ENCODE data around the gene PHACTR3. TPM values are rescaled to one million over a fixed set of nuclear protein-coding genes. Genes with fewer than 3 reads are reported as not detected.

PHACTR3 gene
- total RNA-seq, 3 donors from 2014 or later, result 0.41 to 3.4 (median 1.1) TPM

DNA sequence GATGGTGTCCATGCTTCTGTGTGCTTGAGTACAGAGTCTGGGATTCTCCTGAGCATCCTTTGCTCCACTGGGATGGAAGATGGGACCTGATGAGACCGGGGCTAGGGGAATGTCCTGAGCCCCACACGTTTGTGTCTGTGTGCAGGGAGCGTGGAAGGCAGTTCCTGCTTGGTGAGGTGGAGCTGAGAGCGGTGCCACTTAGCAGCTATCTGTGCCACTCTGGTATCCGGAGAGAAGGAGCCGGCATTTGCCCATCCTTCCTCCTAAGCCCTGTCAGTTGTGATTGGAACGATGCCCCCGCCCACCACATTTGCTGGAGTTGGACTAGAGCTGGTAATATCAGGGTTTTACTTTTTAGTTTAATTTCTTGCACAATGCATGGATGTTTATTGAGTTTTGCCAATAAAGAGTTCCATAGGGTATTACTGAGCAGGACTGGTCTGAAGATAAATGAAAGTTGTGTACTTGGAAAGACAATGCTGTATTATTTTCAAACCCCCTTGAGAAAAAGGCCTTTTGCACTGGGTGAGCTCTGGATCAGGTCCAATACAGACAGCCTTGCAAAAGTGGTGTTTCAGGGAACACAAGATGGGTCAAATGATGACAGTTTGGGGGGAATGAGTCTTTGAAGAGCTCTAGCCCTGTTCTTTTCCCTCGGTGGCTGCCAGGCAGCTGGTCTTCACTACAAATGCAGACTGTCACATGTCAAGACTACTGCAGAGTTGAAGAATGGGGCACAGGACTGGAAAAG lies 198.3 kb downstream of the PHACTR3 start:
- H3K4me1 ChIP-seq (ENCODE audit: low read depth), result no peaks in the 10 kb centered on the region
- DNase-seq, result no peak

DNA sequence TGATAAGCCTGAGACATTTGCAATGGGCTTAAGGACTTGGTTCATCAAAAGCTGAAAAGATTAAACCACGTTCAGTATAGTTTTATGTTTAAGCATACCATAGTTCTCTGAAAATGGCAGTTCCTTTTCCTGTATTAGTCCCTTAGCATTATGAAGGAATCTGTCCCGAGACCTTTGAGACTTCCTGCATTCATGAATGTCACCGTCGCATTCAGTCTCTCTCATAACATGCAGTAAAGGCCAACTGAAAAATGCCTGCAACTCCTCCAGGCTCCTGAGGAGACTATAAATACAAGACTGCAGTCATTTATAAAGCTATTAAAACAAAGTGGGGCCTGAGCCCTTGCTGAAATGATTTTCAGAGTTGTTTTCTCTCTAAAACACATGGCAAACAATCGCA lies 200.0 kb downstream of the PHACTR3 start:
- Histone ChIP-seq H3K9me3 (peaks cover 6% of the 10 kb centered on the region), H3K4me1 (ENCODE audit: low read depth) (no peaks in the 10 kb centered on the region), H3K36me3 (ENCODE audit: low read depth) (no peaks in the 10 kb centered on the region), H3K4me3 (no peak overlapping the region)
- intact Hi-C loops (cut with DNase I, micrococcal nuclease), result no loop called here
- ATAC-seq (peak; percentile 52), DNase-seq (no peak)
- no peak for TF ChIP-seq CTCF (IDR thresholded peaks at IDR 0.05)

More for the DNA sequence above, 198.3 kb downstream of the PHACTR3 start:
- intact Hi-C loops (cut with DNase I, micrococcal nuclease), result no loop called here
- H3K4me3 ChIP-seq, result no peak overlapping the region
- no peak for ATAC-seq
- H3K9me3 ChIP-seq, result peaks cover 6% of the 10 kb centered on the region
- no peak for TF ChIP-seq CTCF (IDR thresholded peaks at IDR 0.05)
- no peaks in the 10 kb centered on the region for H3K36me3 ChIP-seq (ENCODE audit: low read depth)

DNA sequence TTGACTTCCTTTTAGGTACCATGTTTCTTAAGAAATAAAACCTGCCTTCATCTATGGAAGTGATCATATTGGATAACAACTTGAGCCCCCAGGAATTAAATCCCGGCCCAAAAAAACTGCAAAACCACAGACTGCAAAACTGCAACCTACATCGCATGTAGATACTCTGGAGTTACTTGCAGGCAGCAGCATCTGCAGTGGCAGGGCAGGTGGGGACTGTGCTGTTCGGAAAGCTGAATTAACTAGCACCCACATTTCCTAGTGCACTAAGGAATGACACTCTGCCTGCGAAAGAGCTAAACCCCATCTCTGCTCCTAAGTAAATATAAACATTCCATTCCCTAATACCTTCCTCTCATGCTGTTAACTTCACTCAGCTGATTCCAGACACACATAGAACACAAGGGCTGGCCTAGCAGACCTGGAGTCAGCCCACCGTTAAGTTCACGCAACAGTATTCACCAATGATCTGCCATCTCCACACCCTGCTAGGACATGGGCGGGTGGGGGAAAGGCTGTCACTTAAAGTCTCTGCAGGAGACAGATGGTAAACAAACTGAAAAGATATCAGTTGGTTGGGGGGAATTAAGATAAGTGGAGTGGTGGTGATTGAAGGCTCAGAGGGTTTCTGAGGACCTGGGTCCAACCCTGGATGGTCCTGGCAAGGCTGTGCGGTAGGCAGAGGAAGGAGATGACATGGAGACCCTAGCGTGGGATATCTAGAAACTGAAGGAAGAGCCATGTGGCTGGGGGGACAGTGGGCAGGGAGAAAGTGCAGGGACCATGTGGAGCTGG lies 200.7 kb downstream of the PHACTR3 start:
- Histone ChIP-seq H3K4me1 (ENCODE audit: low read depth) (no peaks in the 10 kb centered on the region), H3K36me3 (ENCODE audit: low read depth) (no peaks in the 10 kb centered on the region), H3K4me3 (no peak overlapping the region), H3K9me3 (peaks cover 6% of the 10 kb centered on the region)
- ATAC-seq (no peak), DNase-seq (no peak)
- TF ChIP-seq CTCF (IDR thresholded peaks at IDR 0.05), result no peak
- intact Hi-C loops (cut with DNase I, micrococcal nuclease), result no loop called here

GRCh38 chr20:59805786-59806577 lies 201.6 kb downstream of the PHACTR3 start:
- Histone ChIP-seq H3K4me1 (ENCODE audit: low read depth) (no peaks in the 10 kb centered on the region), H3K36me3 (ENCODE audit: low read depth) (no peaks in the 10 kb centered on the region), H3K4me3 (no peak overlapping the region), H3K9me3 (no peaks in the 10 kb centered on the region)
- ATAC-seq (no peak), DNase-seq (no peak)
- no peak for TF ChIP-seq CTCF (IDR thresholded peaks at IDR 0.05)
- intact Hi-C loops (cut with DNase I, micrococcal nuclease), result no loop called here

- Histone ChIP-seq H3K36me3 (ENCODE audit: low read depth) (no peaks in the 10 kb centered on the region), H3K4me1 (ENCODE audit: low read depth) (no peaks in the 10 kb centered on the region), H3K4me3 (no peak overlapping the region), H3K9me3 (no peaks in the 10 kb centered on the region)
- ATAC-seq (no peak), DNase-seq (no peak)
- intact Hi-C loops (cut with DNase I, micrococcal nuclease), result no loop called here
- no peak for TF ChIP-seq CTCF (IDR thresholded peaks at IDR 0.05)
These were observed 202.2 kb downstream of the PHACTR3 start for GRCh38 chr20:59806578-59806975.
